ENCODE measurements around the gene GOLGA7B. TPM values are rescaled to one million over a fixed set of nuclear protein-coding genes. Genes with fewer than 3 reads are reported as not detected.

The GOLGA7B gene
- total RNA-seq, 2 experiments from 2014 or later = 0.47 to 0.57 TPM

Other genes with a start within 250 kb of the GOLGA7B start
- gene MORN4, start 216.3 kb upstream of the GOLGA7B start, total RNA-seq = 1 to 10 TPM; 3.9 to 5.3 TPM
- gene PI4K2A, start 209.2 kb upstream of the GOLGA7B start, total RNA-seq = 1 to 10 TPM; 8.5 to 8.9 TPM
- 1 to 10 TPM; 2.1 to 2.2 TPM for gene AVPI1, start 162.6 kb upstream of the GOLGA7B start, total RNA-seq
- gene MARVELD1, start 136.1 kb upstream of the GOLGA7B start, total RNA-seq = 1 to 10 TPM; 1.8 to 1.9 TPM
- 10 to 100 TPM; 20.2 to 22.6 TPM for gene ZFYVE27, start 112.7 kb upstream of the GOLGA7B start, total RNA-seq
- not detected for gene SFRP5, start 77.8 kb upstream of the GOLGA7B start, total RNA-seq
- not detected for gene CRTAC1, start 180.8 kb downstream of the GOLGA7B start, total RNA-seq